GM18498 (cell line): ENCODE data around the gene DICER1.
"Not testable (repeated sequence)": the region's sequence is repeated elsewhere in the genome, so short reads cannot be mapped to it uniquely, and the experiment has no call there.

ENCODE experiments used
- ATAC-seq: cut with Tn5 transposase; IDR thresholded peaks from one replicate; pipeline ENCODE4 v1.9.1; 2021; ENCODE audit warnings: mild to moderate bottlenecking, moderate library complexity; ENCODE audit not compliant: unreplicated experiment

Gene DICER1

GRCh38 chr14:95153866-95154265, 3.5 kb downstream of the DICER1 start:
- ATAC-seq = no peak

- no peak for ATAC-seq
Observed at GRCh38 chr14:95151561-95151960, 5.8 kb downstream of the DICER1 start.

- no peak for ATAC-seq
Observed at GRCh38 chr14:95150910-95151309, 6.4 kb downstream of the DICER1 start.

GRCh38 chr14:95149441-95149840, 7.9 kb downstream of the DICER1 start:
- no peak for ATAC-seq

- no peak for ATAC-seq
Observed at GRCh38 chr14:95147597-95147996, 9.7 kb downstream of the DICER1 start.

GRCh38 chr14:95146079-95146771, 11.1 kb downstream of the DICER1 start:
- ATAC-seq = no peak

GRCh38 chr14:95144849-95145248, 12.5 kb downstream of the DICER1 start:
- ATAC-seq = no peak

GRCh38 chr14:95143808-95144620, 13.3 kb downstream of the DICER1 start:
- ATAC-seq = peak; percentile 64

GRCh38 chr14:95142208-95142607, 15.1 kb downstream of the DICER1 start:
- ATAC-seq = no peak

- ATAC-seq = no peak
Observed at GRCh38 chr14:95141684-95142083, 15.6 kb downstream of the DICER1 start.

- ATAC-seq = no peak
Observed at GRCh38 chr14:95140060-95140858, 17.1 kb downstream of the DICER1 start.

GRCh38 chr14:95138876-95139275, 18.5 kb downstream of the DICER1 start:
- no peak for ATAC-seq

- not testable (repeated sequence) for ATAC-seq
Observed at GRCh38 chr14:95138455-95138854, 18.9 kb downstream of the DICER1 start.

GRCh38 chr14:95137804-95138167, 19.5 kb downstream of the DICER1 start:
- ATAC-seq = no peak

- no peak for ATAC-seq
Observed at GRCh38 chr14:95137164-95137803, 20.0 kb downstream of the DICER1 start.

- ATAC-seq = no peak
Observed at GRCh38 chr14:95136631-95137030, 20.7 kb downstream of the DICER1 start.

- ATAC-seq = no peak
Observed at GRCh38 chr14:95134304-95134933, 22.9 kb downstream of the DICER1 start.

GRCh38 chr14:95133282-95133681, 24.0 kb downstream of the DICER1 start:
- no peak for ATAC-seq

GRCh38 chr14:95132760-95133159, 24.6 kb downstream of the DICER1 start:
- ATAC-seq = no peak

- no peak for ATAC-seq
Observed at GRCh38 chr14:95130549-95130948, 26.8 kb downstream of the DICER1 start.

- no peak for ATAC-seq
Observed at GRCh38 chr14:95128140-95128539, 29.2 kb downstream of the DICER1 start.
